Measurements from ENCODE around the gene KLHL2.

DNA sequence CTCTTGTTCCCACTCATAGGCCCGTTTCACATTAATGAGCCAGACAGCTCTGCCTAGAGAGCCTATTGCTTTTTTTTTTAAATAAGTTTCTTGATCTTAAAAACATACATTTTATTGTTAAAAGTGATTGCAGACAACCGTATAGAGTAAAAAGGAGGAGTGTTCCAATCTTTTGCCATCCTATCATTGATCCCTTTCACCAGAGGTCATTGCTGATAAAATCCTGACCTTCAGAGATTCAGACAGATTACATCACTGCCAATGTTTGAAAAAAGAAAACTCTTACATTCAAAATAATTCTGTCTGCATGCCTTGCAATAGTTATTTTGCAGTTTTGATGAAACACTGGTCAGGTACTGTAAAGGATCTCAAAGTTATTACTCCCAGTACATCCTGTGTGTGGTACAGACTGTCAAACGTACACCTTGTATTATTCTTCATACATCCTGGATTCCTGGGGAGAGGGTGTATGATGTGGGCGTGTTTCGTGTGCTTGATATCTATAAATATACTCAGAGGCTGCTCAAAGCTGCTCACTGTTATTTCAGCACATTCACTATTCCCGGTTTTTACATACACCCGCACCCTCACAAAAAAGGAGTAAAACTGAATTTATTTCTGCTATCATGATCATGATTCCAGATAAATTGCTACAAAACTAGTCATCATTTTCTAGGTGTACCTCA, 15.4 kb upstream of the KLHL2 start:
- TF ChIP-seq CTCF (IDR thresholded peaks at IDR 0.05) (no peak), EP300 (IDR thresholded peaks at IDR 0.05) (no peak), POLR2A (IDR thresholded peaks at IDR 0.05) (no peak)
